Activated naive CD8-positive, alpha-beta T cell treated with anti-CD3 and anti-CD28 coated beads, Interleukin-2, amount 50 U/mL, for 24 hours (primary cell): ENCODE results near the gene MTO1.
"Not testable (repeated sequence)": the region's sequence is repeated elsewhere in the genome, so short reads cannot be mapped to it uniquely, and the experiment has no call there.

Source experiments
- ATAC-seq: fragments of 150-1000 bp; cut with Tn5 transposase; one replicate; pipeline ENCODE4 v1.10.0; 2021
- DNase-seq: peaks from one replicate; pipeline ENCODE4 v3.0.0; 2021
- H3K27ac Mint-ChIP-seq: one replicate; pipeline ENCODE4 v1.8.0; 2021; ENCODE audit warnings: mild to moderate bottlenecking, mixed read lengths
- H3K27me3 Mint-ChIP-seq: one replicate; pipeline ENCODE4 v1.8.0; 2021; ENCODE audit warnings: mixed read lengths
- H3K36me3 Mint-ChIP-seq: one replicate; pipeline ENCODE4 v1.8.0; 2021; ENCODE audit warnings: low read depth, mixed read lengths
- H3K4me1 Mint-ChIP-seq: one replicate; pipeline ENCODE4 v1.8.0; 2021; ENCODE audit warnings: mixed read lengths
- H3K4me3 Mint-ChIP-seq: one replicate; pipeline ENCODE4 v1.8.0; 2021; ENCODE audit warnings: mild to moderate bottlenecking, moderate library complexity, mixed read lengths
- H3K9me3 Mint-ChIP-seq: one replicate; pipeline ENCODE4 v1.8.0; 2021; ENCODE audit warnings: mixed read lengths

Gene MTO1

DNA sequence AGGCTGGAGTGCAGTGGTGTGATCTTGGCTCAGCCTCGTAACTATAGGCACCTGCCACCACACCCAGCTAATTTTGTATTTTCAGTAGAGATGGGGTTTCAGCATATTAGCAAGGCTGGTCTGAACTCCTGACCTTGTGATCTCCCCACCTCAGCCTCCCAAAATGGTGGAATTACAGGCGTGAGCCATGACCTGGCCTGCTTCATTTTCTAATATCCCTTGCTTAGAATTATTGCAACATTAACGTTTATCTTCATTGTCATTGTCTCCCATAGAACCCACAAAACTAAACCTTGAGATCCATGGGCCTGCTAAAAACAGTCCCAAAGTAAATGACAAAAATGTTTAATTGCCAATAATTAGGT, 53.2 kb downstream of the MTO1 start:
- Mint-ChIP-seq H3K9me3 (no peaks in the 10 kb centered on the region), H3K36me3 (peaks cover 52% of the 10 kb centered on the region), H3K27me3 (peaks cover 3% of the 10 kb centered on the region), H3K27ac (peak overlapping the region; percentile 94), H3K4me1 (peaks cover 52% of the 10 kb centered on the region), H3K4me3 (peak overlapping the region; percentile 97)
- ATAC-seq (peak; percentile 17), DNase-seq (peak; percentile 36)

DNA sequence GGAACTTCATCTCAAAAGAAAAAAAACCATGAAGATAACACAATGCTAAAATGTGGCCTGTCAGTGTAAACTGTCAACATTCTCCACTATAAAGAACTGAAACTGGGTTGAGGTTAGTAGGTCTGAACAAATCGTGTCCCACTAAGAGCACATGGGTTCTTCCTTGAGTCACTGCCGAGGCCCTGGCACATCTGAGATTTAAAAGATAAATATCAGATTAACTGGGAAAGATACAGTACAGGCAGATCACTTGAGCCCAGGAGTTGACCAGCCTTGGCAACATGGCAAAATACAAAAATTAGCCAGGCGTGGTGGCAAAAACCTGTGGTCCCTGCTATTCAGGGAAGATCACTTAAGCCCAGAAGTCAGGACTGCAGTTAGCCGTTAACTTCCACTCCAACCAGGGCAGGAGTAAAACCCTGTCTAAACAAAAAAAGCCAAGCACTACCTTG, 53.7 kb downstream of the MTO1 start:
- H3K27ac Mint-ChIP-seq = peak overlapping the region; percentile 94
- H3K36me3 Mint-ChIP-seq = peaks cover 57% of the 10 kb centered on the region
- peaks cover 57% of the 10 kb centered on the region for H3K4me1 Mint-ChIP-seq
- peak; percentile 23 for ATAC-seq
- H3K9me3 Mint-ChIP-seq = no peaks in the 10 kb centered on the region
- H3K27me3 Mint-ChIP-seq = peaks cover 6% of the 10 kb centered on the region
- peak overlapping the region; percentile 97 for H3K4me3 Mint-ChIP-seq
- peak; percentile 35 for DNase-seq

- peaks cover 63% of the 10 kb centered on the region for H3K4me1 Mint-ChIP-seq
- H3K27me3 Mint-ChIP-seq = peaks cover 9% of the 10 kb centered on the region
- H3K27ac Mint-ChIP-seq = peak overlapping the region; percentile 94
- no peaks in the 10 kb centered on the region for H3K9me3 Mint-ChIP-seq
- H3K36me3 Mint-ChIP-seq = peaks cover 68% of the 10 kb centered on the region
- peak overlapping the region; percentile 97 for H3K4me3 Mint-ChIP-seq
- ATAC-seq (no peak), DNase-seq (no peak)
These were observed 55.3 kb downstream of the MTO1 start for GRCh38 chr6:73516514-73517489.

DNA sequence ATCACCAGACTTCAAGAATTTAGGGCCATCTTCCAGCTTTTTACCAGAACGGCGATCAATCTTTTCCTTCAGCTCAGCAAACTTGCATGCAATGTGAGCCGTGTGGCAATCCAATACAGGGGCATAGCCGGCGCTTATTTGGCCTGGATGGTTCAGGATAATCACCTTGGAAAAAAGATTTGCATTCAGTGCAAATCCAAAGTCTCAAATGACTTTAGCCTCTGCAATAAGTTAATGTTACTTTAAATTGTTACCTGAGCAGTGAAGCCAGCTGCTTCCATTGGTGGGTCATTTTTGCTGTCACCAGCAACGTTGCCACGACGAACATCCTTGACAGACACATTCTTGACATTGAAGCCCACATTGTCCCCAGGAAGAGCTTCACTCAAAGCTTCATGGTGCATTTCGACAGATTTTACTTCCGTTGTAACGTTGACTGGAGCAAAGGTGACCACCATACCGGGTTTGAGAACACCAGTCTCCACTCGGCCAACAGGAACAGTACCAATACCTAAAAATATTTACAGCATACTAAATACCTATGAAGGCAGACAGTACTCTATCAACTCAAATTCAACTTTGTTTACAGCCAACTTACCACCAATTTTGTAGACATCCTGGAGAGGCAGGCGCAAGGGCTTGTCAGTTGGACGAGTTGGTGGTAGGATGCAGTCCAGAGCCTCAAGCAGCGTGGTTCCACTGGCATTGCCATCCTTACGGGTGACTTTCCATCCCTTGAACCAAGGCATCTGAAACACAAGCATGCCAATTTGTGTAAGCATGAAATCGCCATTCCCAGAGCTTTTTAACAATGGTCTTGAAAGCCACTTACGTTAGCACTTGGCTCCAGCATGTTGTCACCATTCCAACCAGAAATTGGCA, 56.8 kb downstream of the MTO1 start:
- ATAC-seq, DNase-seq, H3K9me3 Mint-ChIP-seq, H3K27me3 Mint-ChIP-seq: not testable (repeated sequence)
- H3K4me1 Mint-ChIP-seq = peaks cover 71% of the 10 kb centered on the region
- peak overlapping the region; percentile 100 for H3K27ac Mint-ChIP-seq
- peak overlapping the region; percentile 97 for H3K4me3 Mint-ChIP-seq
- peaks cover 73% of the 10 kb centered on the region for H3K36me3 Mint-ChIP-seq

GRCh38 chr6:73518982-73519881, 57.7 kb downstream of the MTO1 start:
- H3K4me1 Mint-ChIP-seq = peaks cover 77% of the 10 kb centered on the region
- not testable (repeated sequence) for DNase-seq, H3K27me3 Mint-ChIP-seq, H3K9me3 Mint-ChIP-seq, ATAC-seq
- peak overlapping the region; percentile 97 for H3K4me3 Mint-ChIP-seq
- peaks cover 73% of the 10 kb centered on the region for H3K36me3 Mint-ChIP-seq
- H3K27ac Mint-ChIP-seq = peak overlapping the region; percentile 100

DNA sequence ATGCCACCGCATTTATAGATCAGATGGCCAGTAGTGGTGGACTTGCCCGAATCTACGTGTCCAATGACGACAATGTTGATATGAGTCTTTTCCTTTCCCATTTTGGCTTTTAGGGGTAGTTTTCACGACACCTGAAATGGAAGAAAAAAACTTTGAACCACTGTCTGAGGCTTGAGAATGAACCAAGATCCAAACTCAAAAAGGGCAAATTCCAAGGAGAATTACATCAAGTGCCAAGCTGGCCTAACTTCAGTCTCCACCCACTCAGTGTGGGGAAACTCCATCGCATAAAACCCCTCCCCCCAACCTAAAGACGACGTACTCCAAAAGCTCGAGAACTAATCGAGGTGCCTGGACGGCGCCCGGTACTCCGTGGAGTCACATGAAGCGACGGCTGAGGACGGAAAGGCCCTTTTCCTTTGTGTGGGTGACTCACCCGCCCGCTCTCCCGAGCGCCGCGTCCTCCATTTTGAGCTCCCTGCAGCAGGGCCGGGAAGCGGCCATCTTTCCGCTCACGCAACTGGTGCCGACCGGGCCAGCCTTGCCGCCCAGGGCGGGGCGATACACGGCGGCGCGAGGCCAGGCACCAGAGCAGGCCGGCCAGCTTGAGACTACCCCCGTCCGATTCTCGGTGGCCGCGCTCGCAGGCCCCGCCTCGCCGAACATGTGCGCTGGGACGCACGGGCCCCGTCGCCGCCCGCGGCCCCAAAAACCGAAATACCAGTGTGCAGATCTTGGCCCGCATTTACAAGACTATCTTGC, 58.6 kb downstream of the MTO1 start:
- H3K27me3 Mint-ChIP-seq = peaks cover 9% of the 10 kb centered on the region
- ATAC-seq (peak; percentile 23), DNase-seq (peak; percentile 80)
- peaks cover 74% of the 10 kb centered on the region for H3K4me1 Mint-ChIP-seq
- H3K36me3 Mint-ChIP-seq = peaks cover 68% of the 10 kb centered on the region
- H3K4me3 Mint-ChIP-seq = peak overlapping the region; percentile 97
- H3K9me3 Mint-ChIP-seq = no peaks in the 10 kb centered on the region
- peak overlapping the region; percentile 100 for H3K27ac Mint-ChIP-seq

GRCh38 chr6:73520688-73521350, 59.3 kb downstream of the MTO1 start, which contains the start of gene EEF1A1:
EEF1A1 (minus strand) TSS chr6:73521032; CDS start chr6:73520026, 1,006 bp downstream.
- Mint-ChIP-seq H3K4me1 (peaks cover 67% of the 10 kb centered on the region), H3K9me3 (no peaks in the 10 kb centered on the region), H3K27me3 (peaks cover 9% of the 10 kb centered on the region), H3K4me3 (peak within 1 kb of the TSS; percentile 97), H3K36me3 (peaks cover 60% of the 10 kb centered on the region), H3K27ac (peak within 1 kb of the TSS; percentile 100)
- ATAC-seq (peak; percentile 64), DNase-seq (peak; percentile 99)

GRCh38 chr6:73521351-73521985, 59.9 kb downstream of the MTO1 start:
- ATAC-seq (peak; percentile 37), DNase-seq (peak; percentile 75)
- Mint-ChIP-seq H3K4me3 (peak overlapping the region; percentile 97), H3K36me3 (peaks cover 54% of the 10 kb centered on the region), H3K9me3 (no peaks in the 10 kb centered on the region), H3K4me1 (peaks cover 60% of the 10 kb centered on the region), H3K27ac (peak overlapping the region; percentile 100), H3K27me3 (peaks cover 9% of the 10 kb centered on the region)

- Mint-ChIP-seq H3K4me1 (peaks cover 43% of the 10 kb centered on the region), H3K27me3 (peaks cover 9% of the 10 kb centered on the region)
- DNase-seq = peak; percentile 81
These were observed 62.0 kb downstream of the MTO1 start for GRCh38 chr6:73523434-73524123.

DNA sequence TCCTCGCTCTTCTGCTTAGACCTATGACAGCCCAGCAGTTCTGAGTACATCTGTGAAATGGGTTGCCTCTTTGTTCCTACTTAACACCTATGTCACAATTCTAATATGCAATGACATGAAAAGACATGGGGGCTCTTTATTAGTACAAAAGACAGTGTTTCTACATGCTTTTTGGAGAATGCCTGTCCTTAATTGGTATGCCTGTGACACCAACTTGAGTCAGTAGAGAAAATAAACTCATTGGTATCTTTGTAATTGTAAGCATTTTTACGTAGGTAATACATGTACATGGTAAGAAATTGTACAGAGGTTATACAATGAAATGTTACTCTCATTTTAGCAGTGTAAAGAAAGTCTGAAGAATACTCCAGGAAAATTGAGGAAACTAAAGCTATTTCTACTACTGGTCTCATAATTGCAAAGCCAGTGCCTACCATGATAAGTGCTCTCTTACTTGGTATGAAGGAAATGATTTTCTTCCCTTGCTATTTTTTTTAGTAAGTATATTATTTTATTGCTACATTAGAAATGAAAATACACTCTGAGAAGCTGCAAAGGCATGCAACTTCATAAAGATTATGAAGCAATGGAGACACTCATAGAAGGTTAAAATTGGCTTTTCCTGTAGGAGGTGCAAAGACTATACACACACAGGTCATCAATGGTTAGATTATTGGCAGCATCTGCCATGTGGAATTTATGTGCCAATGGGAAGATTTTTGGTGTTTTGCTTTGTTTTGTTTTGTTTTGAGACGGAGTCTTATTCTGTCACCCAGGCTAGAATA, 64.2 kb downstream of the MTO1 start:
- H3K27me3 Mint-ChIP-seq = peaks cover 3% of the 10 kb centered on the region
- H3K4me1 Mint-ChIP-seq = peaks cover 23% of the 10 kb centered on the region
- H3K9me3 Mint-ChIP-seq = no peaks in the 10 kb centered on the region
- no peak overlapping the region for H3K4me3 Mint-ChIP-seq
- H3K36me3 Mint-ChIP-seq = peaks cover 11% of the 10 kb centered on the region
- ATAC-seq (no peak), DNase-seq (no peak)
- no peak overlapping the region for H3K27ac Mint-ChIP-seq

More at GRCh38 chr6:73523434-73524123, 62.0 kb downstream of the MTO1 start:
- peaks cover 33% of the 10 kb centered on the region for H3K36me3 Mint-ChIP-seq
- no peaks in the 10 kb centered on the region for H3K9me3 Mint-ChIP-seq
- peak overlapping the region; percentile 100 for H3K27ac Mint-ChIP-seq
- ATAC-seq = peak; percentile 41
- H3K4me3 Mint-ChIP-seq = peak overlapping the region; percentile 97

DNA sequence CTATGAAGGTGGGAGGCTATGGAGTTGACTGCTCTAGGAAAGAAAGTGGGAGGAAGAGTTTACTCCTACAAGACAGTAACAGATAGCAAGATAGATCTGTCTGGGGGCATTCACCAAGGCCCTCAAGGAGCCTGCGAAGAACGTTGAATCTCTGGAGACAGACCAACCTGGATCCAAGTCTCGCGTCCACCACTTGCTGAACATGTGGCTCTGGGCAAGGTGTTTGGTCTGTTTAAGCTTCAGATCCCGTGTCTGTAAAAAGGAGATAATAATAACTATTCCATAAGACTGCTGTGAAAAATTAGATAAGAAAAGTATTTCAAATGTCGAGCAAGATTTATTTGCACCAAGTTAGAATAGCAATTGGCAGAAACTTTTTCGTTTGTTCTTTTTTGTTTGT, 67.4 kb downstream of the MTO1 start:
- Mint-ChIP-seq H3K27me3 (no peaks in the 10 kb centered on the region), H3K4me1 (peaks cover 6% of the 10 kb centered on the region), H3K4me3 (no peak overlapping the region), H3K9me3 (no peaks in the 10 kb centered on the region), H3K36me3 (no peaks in the 10 kb centered on the region), H3K27ac (no peak overlapping the region)
- DNase-seq (no peak), ATAC-seq (no peak)
